ENCODE measurements around the gene EVPL.

The EVPL gene

DNA sequence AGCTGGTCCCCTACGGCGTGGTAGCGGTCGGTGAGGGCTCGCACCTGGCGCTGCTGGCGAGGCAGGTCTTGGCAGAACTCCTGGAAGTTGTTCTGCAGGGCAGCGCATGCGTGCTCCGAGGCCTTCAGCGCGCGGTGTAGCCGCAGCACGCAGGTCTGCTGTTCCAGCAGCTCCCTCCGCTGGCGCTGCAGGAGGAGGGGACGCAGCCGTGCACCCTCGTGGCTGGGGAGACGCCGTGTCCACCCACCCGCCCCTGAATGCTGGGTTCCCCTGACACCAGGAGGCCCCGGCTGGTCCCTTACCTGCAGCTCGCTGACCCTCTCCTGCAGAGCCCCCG lies 12.2 kb downstream of the EVPL start:
- DNase-seq, result peak; percentile 83

- DNase-seq, result peak; percentile 70
These were observed 12.8 kb downstream of the EVPL start for GRCh38 chr17:76014100-76014924.

GRCh38 chr17:76013377-76013932 lies 13.7 kb downstream of the EVPL start:
- no peak for DNase-seq

GRCh38 chr17:76011951-76012350 lies 15.2 kb downstream of the EVPL start:
- no peak for DNase-seq

GRCh38 chr17:76009969-76010661 lies 17.0 kb downstream of the EVPL start:
- DNase-seq, result no peak

GRCh38 chr17:76009447-76009846 lies 17.7 kb downstream of the EVPL start:
- DNase-seq, result no peak

GRCh38 chr17:76008630-76009425 lies 18.3 kb downstream of the EVPL start:
- no peak for DNase-seq

DNA sequence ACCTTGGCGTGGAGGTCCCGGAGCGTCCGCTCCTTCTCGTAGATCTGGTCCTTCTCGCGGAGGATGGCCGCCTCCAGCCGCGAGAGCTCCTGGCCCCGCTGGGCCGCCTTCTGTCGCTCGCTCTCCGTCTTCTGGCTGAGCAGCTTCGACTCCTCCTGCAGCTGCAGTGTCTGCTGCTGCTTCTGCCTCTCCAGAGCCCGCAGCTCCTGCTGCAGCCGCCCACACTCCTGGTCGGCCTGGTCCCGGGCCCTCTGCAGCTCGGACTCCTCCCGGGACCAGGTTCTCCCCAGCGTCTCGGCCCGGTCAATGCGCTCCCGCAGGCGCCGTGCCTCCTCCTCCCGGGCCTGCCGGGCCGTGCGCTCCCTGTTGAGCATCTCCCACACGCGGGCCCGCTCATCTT lies 18.9 kb downstream of the EVPL start:
- DNase-seq, result no peak

DNA sequence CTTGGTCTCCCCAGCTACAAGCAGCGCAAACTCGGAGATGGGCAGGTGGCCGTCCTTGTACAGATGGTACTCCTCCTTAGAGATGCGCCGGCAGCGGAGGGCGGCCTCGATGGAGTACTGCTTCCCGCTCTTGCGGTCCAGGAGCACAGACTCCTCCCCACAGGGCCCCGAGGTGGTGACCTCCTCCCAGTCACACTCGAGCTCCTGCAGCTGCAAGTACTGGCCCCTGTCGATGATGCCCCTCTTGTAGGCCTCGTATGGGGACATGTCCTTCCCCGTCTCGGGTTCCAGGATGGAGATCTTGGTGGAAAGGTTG lies 19.3 kb downstream of the EVPL start:
- DNase-seq, result no peak

GRCh38 chr17:76007131-76007849 lies 19.8 kb downstream of the EVPL start:
- no peak for DNase-seq

DNA sequence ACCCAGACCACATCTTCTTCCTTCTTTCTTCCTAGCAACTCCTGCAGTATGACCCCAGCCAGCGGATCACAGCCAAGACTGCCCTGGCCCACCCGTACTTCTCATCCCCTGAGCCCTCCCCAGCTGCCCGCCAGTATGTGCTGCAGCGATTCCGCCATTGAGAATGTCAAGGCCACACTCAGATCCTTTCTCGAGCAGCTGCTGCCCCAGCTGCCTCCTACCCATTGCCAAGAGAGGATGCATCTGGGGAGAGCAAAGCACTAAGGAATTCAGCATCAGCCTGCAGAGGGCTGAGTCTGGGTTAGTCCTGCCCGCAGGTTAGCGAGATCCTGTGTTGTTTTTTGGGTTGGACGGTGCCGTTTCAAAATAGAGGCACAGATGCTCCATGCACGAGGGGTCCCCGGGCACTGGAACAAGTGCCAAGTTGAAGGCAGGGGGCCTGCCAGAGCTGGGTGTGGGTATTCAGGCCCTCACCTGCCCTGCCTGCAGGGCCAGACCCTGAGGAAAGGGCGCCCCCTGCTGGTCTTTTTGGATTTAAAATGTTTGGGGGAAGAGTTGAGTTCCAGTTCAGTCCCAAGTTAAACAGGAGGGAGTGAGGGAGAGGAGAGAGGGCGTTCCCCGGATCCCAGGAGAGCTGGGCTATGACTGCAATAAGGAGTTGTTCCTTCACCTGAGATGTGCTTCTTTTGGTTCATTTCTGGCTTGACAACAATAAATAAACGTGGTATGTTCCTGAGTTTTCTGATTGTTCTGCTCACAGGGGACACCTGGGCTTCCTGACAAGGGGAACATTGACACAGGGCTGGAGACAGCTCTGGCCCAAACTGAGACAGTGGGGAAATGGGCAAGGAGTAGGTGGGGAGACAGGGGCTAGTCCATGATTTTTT lies 21.6 kb downstream of the EVPL start:
- peak; percentile 71 for DNase-seq

- no peak for DNase-seq
These were observed 22.3 kb downstream of the EVPL start for GRCh38 chr17:76004750-76005262.

- no peak for DNase-seq
These were observed 23.2 kb downstream of the EVPL start for GRCh38 chr17:76003915-76004314.

DNA sequence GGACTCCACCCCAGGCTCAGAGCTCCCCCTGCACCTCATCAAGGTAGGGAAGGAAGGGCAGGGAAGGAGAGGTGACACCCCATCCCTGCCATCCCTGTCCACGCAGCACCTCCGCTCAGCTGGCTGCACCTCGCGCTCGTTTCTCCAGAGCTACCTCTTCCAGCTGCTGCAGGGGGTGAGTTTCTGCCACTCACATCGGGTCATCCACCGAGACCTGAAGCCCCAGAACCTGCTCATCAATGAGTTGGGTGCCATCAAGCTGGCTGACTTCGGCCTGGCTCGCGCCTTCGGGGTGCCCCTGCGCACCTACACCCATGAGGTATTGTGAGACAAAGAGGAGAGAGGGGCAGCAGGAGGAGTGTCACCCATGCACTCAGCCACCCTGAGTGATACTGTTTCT lies 25.0 kb downstream of the EVPL start:
- no peak for DNase-seq

- DNase-seq, result no peak
These were observed 26.2 kb downstream of the EVPL start, which contains the start of gene CDK3 for GRCh38 chr17:76000755-76001521. CDK3 (plus strand) TSS chr17:76000855; CDS start chr17:76001426, 571 bp downstream.

DNA sequence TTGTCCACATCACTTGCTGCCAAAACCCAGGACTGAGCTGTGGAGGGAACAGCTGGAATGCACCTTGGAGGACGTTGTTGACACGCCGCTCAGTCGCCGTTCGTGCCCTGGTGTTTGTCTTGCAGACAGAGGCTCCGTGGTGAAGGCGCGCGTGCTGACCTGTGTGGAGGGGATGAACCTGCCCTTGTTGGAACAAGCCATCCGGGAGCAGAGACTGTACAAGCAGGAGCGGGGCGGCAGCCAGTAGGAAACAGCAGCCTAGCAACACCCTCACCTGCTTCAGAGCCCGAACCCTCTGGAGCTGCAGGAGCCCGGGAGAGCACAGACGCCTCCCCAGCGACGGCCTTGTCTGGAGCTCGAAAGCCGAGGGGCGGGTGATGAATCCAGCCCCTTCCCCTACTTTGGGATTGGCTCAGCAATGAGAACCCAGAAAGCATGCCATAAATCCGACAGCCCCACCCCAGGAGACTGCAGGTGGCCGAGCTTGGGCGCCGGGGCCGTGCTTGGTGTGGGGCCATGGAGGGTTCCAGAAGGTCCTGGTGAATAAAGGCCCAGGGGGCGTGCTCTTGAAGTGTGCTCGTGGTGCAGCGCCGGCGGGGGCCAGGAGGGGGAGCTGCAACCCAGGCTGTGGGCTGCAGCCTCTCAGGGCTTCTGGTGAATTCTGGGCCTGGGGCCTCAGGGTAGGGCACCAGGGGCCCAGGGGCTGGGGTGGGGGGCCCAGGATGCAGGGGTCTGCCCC lies 26.9 kb downstream of the EVPL start:
- DNase-seq, result peak; percentile 48

GRCh38 chr17:75998327-75998795 lies 28.7 kb downstream of the EVPL start:
- no peak for DNase-seq

DNA sequence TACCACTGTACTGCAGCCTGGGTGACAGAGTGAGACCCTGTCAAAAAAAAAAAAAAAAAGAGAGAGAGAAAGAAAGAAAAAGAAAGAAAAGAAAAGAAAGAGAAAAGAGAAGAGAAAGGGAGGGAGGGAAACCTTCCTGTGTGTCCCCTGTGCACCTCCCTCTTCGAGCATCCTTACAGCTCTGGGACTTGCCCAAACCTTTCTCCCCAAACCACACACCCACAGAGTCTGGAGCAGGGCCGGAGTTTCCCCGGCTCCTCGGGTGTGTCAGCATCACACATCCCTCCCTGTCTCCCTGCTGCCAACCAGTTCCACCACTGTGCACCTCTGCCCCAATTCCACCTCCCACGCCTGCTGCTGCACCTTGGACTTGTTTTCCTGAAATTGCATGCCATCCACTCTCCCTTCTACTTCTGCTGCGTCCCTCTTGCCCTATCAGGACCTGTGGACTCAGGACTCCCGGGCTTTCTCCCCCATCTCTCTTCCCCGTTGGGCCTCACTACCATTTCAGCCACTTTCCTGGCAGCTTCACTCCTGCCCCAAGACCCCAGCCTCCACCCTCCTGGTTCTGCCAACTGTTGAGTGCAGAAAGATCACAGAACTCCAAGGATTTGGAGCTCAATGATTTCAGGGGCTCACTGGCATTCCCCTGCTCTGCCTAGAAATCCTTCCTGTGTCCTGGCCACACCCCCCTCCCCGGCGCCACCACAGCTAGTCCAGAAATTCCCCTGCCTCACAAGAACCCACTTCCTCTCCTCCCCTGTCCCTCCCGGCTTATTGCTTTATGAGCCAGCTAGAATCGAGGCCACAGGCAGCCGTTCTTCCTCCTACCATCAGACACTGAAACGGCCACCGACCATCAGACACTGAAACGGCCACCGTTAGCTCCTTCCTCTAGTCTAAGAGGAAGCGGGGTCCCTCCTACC lies 30.2 kb downstream of the EVPL start:
- no peak for DNase-seq

Measured in SHP77 treated with DMSO at 0.1 percent for 48 hours (cell line).